IMR-90 (cell line): ENCODE results near the gene MOB1A.

ENCODE experiments used
- CEBPB ChIP-seq: IDR thresholded peaks from 2 replicates; pipeline ENCODE4 v1.6.1; 2012; ENCODE audit warnings: low read depth, low read length, improper control_type of control experiment
- RCOR1 ChIP-seq: IDR thresholded peaks from 2 replicates; pipeline ENCODE4 v1.6.1; 2012; ENCODE audit warnings: mild to moderate bottlenecking, low read length, improper control_type of control experiment; ENCODE audit not compliant: insufficient replicate concordance

DNA sequence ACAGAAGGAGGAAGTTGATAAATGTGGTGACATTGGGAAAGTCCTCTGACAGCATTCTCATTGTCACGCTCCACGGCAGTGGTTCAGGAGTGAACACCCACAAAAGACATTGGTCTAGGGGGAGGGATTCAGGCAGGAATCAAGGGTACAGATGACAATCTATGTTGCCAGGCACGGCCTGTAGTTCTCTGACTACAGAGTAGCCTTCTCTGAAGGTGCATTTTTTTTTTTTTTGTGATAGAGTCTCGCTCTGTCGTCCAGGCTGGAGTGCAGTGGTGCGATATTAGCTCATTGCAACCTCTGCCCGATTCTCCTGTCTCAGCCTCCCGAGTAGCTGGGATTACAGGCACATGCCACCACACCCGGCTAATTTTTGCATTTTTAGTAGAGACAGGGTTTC, 7.4 kb upstream of the MOB1A start:
- TF ChIP-seq CEBPB (no peak), RCOR1 (no peak)
